HG02678 (cell line): ENCODE data around the gene UBE2Q2.
A peak's percentile ranks its signal among the peaks of the same experiment; 100 is the strongest.
"Not testable (repeated sequence)": the region's sequence is repeated elsewhere in the genome, so short reads cannot be mapped to it uniquely, and the experiment has no call there.

Source experiments
- ATAC-seq: cut with Tn5 transposase; IDR thresholded peaks from one replicate; pipeline ENCODE4 v1.9.1; 2021; ENCODE audit warnings: mild to moderate bottlenecking, moderate library complexity; ENCODE audit not compliant: unreplicated experiment

Gene UBE2Q2

GRCh38 chr15:75823860-75824613, 19.2 kb upstream of the UBE2Q2 start:
- ATAC-seq = no peak

GRCh38 chr15:75827691-75828090, 15.6 kb upstream of the UBE2Q2 start:
- ATAC-seq = no peak

DNA sequence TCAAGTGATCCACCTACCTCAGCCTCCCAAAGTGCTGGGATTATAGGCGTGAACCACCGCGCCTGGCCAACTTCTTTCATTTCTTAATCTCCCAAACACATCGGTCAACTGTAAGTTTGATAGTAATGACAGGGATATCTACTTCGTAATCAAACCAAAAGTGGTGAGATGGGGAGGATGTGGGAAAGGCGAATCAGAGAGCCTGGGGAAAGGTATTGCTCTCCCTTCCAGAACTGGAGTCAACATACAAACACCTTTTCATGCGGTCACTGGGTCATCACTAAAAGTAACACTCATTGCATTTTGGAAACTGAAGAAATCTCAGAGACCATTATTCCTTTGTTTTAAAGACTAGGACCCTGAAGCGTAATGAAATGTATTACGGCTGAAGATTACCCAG, 14.8 kb upstream of the UBE2Q2 start:
- no peak for ATAC-seq

GRCh38 chr15:75830910-75831805, 12.1 kb upstream of the UBE2Q2 start:
- no peak for ATAC-seq

DNA sequence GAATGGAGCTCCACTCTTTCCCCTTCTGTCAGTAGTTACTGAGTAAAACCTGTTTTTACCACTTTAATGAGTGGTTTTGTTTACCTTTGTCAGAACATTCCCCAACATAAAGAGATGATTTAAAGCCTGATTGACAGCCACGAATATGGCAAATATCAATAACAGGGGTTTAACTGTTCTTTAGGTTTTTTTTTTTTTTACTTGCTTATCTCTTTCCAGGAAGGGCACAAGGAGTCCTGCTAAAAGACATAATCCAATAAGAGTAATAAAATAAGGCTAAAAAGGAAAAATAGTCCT, 11.5 kb upstream of the UBE2Q2 start:
- ATAC-seq = no peak

DNA sequence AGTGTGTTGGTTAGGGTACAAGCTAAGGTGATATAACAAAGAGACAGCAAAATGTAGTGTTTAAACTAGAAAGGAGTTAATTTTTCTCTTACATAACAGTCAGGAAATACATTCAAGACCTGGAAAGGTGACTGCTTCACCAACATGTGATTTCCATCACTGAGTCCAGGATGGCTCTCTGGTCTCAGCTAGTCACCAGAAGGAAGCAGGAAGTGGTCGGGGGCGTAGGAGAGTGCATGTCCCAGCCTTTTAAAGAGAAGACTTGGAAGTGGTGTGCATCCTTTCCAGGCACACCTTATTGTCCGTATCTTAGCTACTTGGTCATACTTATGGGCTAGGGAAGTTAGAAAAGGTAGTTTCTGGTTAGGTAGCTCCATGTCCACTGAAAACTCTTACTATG, 11.1 kb upstream of the UBE2Q2 start:
- no peak for ATAC-seq

DNA sequence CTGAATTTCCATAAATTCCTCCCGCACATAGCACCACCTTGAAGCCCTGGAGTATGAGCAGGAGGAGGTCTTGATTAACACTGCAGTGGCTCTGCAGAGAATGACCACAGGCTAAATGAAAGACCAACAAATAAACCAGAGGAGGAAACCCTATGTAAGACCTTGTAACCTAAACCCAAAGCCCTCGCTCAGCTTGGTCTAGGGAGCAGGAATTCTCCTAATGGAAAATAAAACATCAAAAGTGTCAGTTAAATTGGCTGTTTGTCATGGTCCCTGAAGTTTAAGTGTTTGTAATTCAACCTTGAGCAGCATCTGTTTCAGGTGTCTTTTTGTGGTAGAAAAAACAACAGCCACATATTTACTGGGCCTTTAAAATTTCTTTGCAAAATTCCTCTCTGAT, 9.2 kb upstream of the UBE2Q2 start:
- ATAC-seq = no peak

GRCh38 chr15:75835990-75836958, 7.0 kb upstream of the UBE2Q2 start:
- no peak for ATAC-seq

DNA sequence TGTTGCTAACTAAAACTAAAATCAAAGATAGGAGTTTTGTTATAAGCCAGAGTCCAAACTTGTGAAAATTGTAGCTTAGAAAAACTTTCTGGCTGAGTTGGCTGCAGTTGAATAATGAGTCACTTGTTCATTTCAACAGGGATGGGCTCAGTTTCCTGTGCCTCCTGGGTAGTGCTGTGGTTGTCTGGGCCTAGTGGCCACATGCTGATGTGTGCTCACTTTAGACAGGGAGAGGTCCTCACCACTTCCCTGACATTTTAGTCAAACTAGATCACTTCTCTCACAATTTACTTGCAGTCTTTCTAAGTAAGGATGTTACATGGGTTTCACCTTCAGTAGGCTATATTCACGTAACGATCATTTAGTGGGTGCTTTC, 6.3 kb upstream of the UBE2Q2 start:
- ATAC-seq = peak; percentile 72

GRCh38 chr15:75840659-75841058, 2.6 kb upstream of the UBE2Q2 start:
- ATAC-seq = no peak

DNA sequence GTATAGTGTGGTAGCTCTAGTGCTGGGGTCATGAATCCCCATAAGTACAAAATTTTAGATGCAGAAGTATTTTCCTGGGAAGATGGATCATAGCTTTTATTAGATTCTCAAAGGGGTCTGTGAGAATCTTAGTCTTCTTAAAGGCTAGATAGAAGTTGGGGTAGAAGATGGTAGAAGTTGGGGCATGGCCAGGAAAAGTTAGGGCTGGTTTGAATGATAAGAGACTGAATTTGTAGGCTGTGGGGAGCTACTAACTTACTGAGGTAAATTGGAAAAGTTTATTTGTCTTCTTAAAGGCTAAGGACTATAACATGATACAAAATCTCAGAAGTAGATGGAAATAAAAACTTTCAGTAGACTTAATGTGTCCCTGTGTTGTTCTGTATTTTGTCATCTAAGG, 1.6 kb upstream of the UBE2Q2 start:
- ATAC-seq = no peak

DNA sequence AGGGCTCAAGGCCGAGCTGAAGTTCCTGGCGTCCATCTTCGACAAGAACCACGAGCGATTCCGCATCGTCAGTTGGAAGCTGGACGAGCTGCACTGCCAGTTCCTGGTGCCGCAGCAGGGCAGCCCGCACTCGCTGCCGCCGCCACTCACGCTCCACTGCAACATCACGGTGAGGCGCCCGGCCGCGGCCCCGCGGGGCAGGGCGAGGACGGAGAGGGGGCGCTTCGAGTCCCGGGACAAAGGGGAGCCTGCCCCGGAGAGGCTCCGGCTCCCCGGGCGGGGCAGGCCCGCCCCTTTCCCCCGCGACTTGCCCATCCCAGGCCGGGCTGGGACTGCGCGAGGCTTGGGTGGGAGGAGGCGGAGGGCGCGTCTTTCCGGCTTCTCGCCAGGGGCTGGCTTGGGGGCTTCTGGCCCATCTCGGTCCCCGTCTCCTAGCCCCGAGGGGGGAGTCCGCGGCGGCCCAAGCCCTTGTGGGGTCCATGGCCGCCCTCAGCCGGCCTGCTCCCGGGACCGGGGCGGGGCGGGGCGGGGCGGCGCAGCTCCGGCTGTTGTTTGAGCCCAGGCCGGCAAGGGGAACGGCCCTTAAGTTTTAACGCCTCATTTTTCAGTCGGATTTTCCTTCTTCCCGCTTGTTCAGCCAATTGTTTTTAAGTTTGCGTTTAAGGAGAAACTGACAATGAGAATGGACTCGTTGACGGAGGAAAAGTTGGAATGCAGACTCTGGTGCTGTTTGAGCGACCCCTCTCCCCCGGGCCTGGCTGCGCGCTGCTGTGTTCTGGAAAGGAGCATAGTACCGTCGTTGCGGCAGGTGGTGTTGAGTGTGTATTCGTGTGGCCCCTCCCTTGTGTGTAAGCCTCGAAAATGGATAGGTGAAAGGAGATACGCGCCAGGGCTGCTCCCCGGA, 683 bp downstream of the UBE2Q2 start:
- ATAC-seq = peak; percentile 43

DNA sequence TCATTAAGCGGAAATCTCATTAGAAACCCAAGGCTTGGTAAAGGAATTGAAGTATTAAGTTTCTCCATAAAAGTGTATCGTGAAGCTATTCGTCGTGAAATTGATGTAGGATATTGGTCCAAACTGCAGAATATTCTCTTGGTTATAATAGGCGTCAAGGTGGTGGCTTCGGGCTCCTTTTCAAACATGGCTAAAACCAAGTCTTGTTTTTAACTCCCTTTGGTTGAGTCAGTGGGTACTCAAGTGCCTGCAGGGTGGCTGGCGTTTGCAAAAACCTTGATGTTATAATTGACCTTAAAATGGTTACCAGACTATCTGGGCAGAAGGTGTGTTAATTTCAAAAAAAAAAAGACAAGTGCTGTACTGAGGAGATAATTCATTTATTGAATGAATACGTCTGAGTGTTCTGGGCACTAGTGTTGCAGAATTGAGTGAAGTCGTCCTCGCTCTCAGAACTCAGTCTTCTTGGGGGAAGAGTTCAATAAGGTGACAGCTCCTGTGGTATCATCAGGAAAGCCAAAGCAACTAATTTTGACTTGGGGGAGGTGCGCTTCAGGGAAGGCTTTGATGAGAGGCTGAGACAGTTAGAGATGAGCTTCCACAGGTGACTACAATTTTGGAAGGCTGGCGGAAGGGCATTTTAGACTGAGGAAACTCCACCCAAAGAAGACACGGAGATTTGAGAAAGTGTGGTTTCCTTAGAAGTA, 1.5 kb downstream of the UBE2Q2 start:
- ATAC-seq = no peak

DNA sequence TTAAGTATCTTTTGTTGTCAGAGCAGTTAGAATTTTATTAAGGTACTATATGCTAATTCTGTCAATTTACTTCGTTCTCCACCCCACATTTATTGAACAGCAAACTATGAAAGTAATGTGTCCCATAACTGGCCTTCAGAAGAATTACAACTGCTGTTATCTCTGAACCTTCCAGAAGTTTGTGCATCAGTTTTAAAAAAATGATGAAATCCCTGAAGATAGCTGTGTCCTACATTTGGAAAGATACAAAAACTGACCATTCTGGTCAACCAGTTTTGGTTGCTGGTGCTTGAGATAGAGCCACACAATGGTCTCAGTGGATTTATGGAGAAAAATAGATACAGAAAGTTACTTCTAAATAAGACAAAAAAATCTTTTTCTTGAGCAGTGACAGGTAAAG, 5.9 kb downstream of the UBE2Q2 start:
- no peak for ATAC-seq

DNA sequence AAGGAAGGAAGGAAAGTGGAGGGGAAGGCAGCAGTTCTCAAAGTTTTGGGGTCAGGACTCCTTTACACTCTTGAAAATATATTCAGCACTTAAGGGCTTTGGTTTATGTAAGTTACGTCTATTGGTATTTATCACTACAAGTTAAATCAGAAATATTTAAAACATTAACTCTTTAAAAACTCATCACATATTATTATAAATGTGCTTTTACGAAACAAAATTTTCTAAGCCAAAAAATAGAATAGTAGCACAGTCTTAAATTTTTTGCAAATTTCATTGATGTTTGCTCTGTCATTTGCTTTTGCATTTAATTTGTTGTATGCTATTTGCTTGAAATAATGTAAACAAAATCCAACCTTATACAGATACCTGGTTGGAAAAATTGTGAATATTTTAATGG, 7.5 kb downstream of the UBE2Q2 start:
- ATAC-seq = no peak

DNA sequence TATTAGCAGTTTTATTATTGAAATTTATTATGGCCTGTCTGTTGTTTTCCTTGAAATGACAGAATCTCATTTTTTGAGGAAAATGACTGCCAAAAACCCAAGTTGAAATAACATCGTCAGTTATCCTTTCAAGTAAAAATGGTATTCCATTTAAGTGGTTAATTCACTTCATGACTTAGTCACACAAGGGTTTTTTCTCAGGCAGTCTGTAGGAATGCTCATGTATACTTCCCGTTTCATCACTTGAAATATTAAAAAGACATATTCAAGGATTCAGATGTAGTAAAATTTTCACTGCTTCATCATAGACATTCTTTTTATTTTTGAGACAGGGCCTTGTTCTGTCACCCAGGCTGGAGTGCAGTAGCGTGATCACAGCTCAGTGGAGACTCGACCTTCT, 8.3 kb downstream of the UBE2Q2 start:
- not testable (repeated sequence) for ATAC-seq

- no peak for ATAC-seq
These were observed 14.6 kb downstream of the UBE2Q2 start for GRCh38 chr15:75857886-75858285.

DNA sequence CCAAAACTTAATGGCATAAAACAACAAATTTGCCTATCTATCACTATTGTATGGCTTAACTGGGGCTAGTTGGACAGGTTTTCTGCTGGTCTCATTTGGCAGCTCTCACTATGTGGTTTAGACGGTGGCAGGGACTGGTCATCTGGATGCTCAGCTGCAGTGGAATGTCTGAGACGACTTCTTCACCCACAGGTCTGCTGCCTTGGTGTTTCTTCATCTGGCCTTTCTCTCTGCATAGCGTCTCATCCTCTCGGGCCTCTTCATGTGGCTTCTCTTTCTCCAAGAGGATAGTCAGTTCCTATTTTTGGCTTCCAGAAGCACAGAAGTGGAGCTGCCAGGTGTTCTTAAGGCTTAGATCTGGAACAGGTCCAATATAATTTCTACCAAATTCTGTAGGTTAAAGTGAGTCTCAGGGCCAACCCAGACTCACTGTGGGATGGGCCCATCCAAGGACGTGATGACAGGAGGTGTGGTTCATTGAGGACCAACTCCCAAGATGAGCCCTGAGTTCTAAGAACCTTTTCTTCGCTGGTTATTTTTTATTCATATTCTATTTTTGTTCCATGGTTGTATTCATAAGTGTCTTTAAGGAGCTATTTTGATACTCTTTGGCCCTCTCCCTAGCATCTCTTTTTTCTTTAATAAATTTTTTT, 18.6 kb downstream of the UBE2Q2 start:
- no peak for ATAC-seq

DNA sequence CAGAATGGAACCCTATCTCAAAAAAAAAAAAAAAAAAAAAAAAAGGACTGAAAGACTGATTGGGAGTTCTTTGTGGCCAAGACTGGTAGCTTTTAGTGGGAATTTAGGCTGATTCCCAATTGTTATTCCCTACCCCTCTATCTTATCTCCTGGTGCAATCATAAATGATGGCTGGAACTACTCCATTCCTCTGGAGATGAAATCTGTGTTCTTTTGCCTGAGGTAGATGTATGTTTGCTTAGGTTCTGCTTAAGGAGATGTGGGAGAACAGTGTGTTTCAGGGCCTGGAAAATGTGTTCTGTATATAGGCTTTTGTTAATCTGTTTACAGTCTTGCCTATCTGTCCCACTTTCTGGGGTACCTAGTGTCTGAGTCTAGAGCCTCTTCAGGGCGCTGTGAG, 19.5 kb downstream of the UBE2Q2 start:
- ATAC-seq = no peak
